Esophagus (tissue), 2 donors: ENCODE measurements around the gene FBN3. TPM values are rescaled to one million over a fixed set of nuclear protein-coding genes. Genes with fewer than 3 reads are reported as not detected.

Source experiments
- H3K27ac ChIP-seq, 2 donors: one replicate each; pipeline ENCODE4 v1.5.1; 2013; ENCODE audit warnings: low read depth in 2 of 2, mild to moderate bottlenecking in 2 of 2, inconsistent platforms in 1 of 2, low read length in 1 of 2, moderate library complexity in 1 of 2
- H3K27me3 ChIP-seq, 2 donors: one replicate each; pipeline ENCODE4 v1.6.1; 2013; ENCODE audit warnings: low read length in 2 of 2, control low read depth in 1 of 2, mild to moderate bottlenecking in 1 of 2; ENCODE audit not compliant: insufficient read depth in 2 of 2, control insufficient read depth in 1 of 2
- H3K36me3 ChIP-seq, 2 donors: one replicate each; pipeline ENCODE4 v1.6.1; 2013; ENCODE audit warnings: low read length in 1 of 2; ENCODE audit not compliant: control insufficient read depth in 2 of 2, insufficient read depth in 2 of 2
- H3K4me1 ChIP-seq, 2 donors: one replicate each; pipeline ENCODE4 v1.6.1; 2013; ENCODE audit warnings: low read length in 1 of 2; ENCODE audit not compliant: control insufficient read depth in 2 of 2, insufficient read depth in 2 of 2
- H3K4me3 ChIP-seq, 2 donors: one replicate each; pipeline ENCODE4 v1.5.1; 2013; ENCODE audit warnings: low read length in 2 of 2, mild to moderate bottlenecking in 2 of 2, low read depth in 1 of 2, moderate library complexity in 1 of 2
- H3K9me3 ChIP-seq, 2 donors: one replicate each; pipeline ENCODE4 v1.6.1; 2013; ENCODE audit warnings: mild to moderate bottlenecking in 2 of 2, low read depth in 1 of 2, low read length in 1 of 2, moderate library complexity in 1 of 2; ENCODE audit not compliant: control insufficient read depth in 2 of 2, insufficient read depth in 1 of 2
- WGBS, 2 donors: extraction: QIAGEN DNeasy Blood & Tissue Kit; methylation state at CpG; one replicate each; pipeline ENCODE4 v1.1.7; 2013; 5-methylcytosine and 5-hydroxymethylcytosine counted together
- polyA plus RNA-seq, 2 donors: library from polyadenylated mRNA; stranded (reverse); fragments of 200-250 nt; gene quantifications; one replicate each; pipeline ENCODE4 v1.2.3, GENCODE V29; 2013
- donor health status: healthy with polysubstance abuse.
- donor health status: Bipolar disorder and iron deficiency.

Gene FBN3
- polyA plus RNA-seq, 2 donors = under 0.01 to 0.02 TPM

- H3K27me3 ChIP-seq = no peaks in the 10 kb centered on the region
- no peak overlapping the region for H3K4me3 ChIP-seq
- no peaks in the 10 kb centered on the region for H3K36me3 ChIP-seq
- no peak overlapping the region for H3K27ac ChIP-seq
- no peaks in the 10 kb centered on the region for H3K4me1 ChIP-seq
- H3K9me3 ChIP-seq = no peaks in the 10 kb centered on the region
- WGBS, 2 donors = 76 to 89% methylated on average over 18 to 21 of the region's 21 CpGs
Observed at GRCh38 chr19:8141726-8142512, 7.5 kb downstream of the FBN3 start.

GRCh38 chr19:8138201-8138600 lies 11.2 kb downstream of the FBN3 start:
- H3K27ac ChIP-seq = no peak overlapping the region
- no peaks in the 10 kb centered on the region for H3K4me1 ChIP-seq
- H3K36me3 ChIP-seq = no peaks in the 10 kb centered on the region
- H3K4me3 ChIP-seq = no peak overlapping the region
- no peaks in the 10 kb centered on the region for H3K27me3 ChIP-seq
- no peaks in the 10 kb centered on the region for H3K9me3 ChIP-seq
- 92 to 96% methylated on average over 17 of the region's 17 CpGs for WGBS, 2 donors

- 88 to 100% methylated on average over 1 of the region's 1 CpG for WGBS, 2 donors
- Histone ChIP-seq H3K4me1 (no peaks in the 10 kb centered on the region), H3K36me3 (no peaks in the 10 kb centered on the region), H3K27ac (no peak overlapping the region), H3K9me3 (no peaks in the 10 kb centered on the region), H3K27me3 (no peaks in the 10 kb centered on the region), H3K4me3 (no peak overlapping the region)
Observed at GRCh38 chr19:8137425-8137824, 12.0 kb downstream of the FBN3 start.

GRCh38 chr19:8135946-8136618 lies 13.3 kb downstream of the FBN3 start:
- 88 to 90% methylated on average over 31 to 32 of the region's 32 CpGs for WGBS, 2 donors

GRCh38 chr19:8132858-8133458 lies 16.4 kb downstream of the FBN3 start:
- Histone ChIP-seq H3K36me3 (no peaks in the 10 kb centered on the region), H3K4me1 (no peaks in the 10 kb centered on the region), H3K27ac (no peak overlapping the region), H3K4me3 (no peak overlapping the region), H3K27me3 (no peaks in the 10 kb centered on the region), H3K9me3 (no peaks in the 10 kb centered on the region)
- WGBS, 2 donors = 77 to 78% methylated on average over 20 of the region's 20 CpGs

More at GRCh38 chr19:8135946-8136618, 13.3 kb downstream of the FBN3 start:
- no peaks in the 10 kb centered on the region for H3K9me3 ChIP-seq
- no peaks in the 10 kb centered on the region for H3K4me1 ChIP-seq
- no peaks in the 10 kb centered on the region for H3K36me3 ChIP-seq
- H3K27me3 ChIP-seq = no peaks in the 10 kb centered on the region
- H3K4me3 ChIP-seq = no peak overlapping the region
- H3K27ac ChIP-seq = no peak overlapping the region

- WGBS, 2 donors = 70 to 76% methylated on average over 25 to 26 of the region's 26 CpGs
- no peak overlapping the region for H3K27ac ChIP-seq
Observed at GRCh38 chr19:8131517-8131916, 17.9 kb downstream of the FBN3 start.

GRCh38 chr19:8129061-8129618 lies 20.3 kb downstream of the FBN3 start:
- H3K27ac ChIP-seq = no peak overlapping the region
- H3K4me3 ChIP-seq = no peak overlapping the region
- 59 to 60% methylated on average over 20 of the region's 20 CpGs for WGBS, 2 donors
- H3K36me3 ChIP-seq = no peaks in the 10 kb centered on the region
- H3K27me3 ChIP-seq = no peaks in the 10 kb centered on the region
- no peaks in the 10 kb centered on the region for H3K9me3 ChIP-seq
- H3K4me1 ChIP-seq = no peaks in the 10 kb centered on the region

More at GRCh38 chr19:8131517-8131916, 17.9 kb downstream of the FBN3 start:
- no peaks in the 10 kb centered on the region for H3K27me3 ChIP-seq
- no peaks in the 10 kb centered on the region for H3K4me1 ChIP-seq
- H3K4me3 ChIP-seq = no peak overlapping the region
- H3K9me3 ChIP-seq = no peaks in the 10 kb centered on the region
- no peaks in the 10 kb centered on the region for H3K36me3 ChIP-seq

GRCh38 chr19:8128551-8128950 lies 20.8 kb downstream of the FBN3 start:
- Histone ChIP-seq H3K9me3 (no peaks in the 10 kb centered on the region), H3K36me3 (no peaks in the 10 kb centered on the region), H3K27ac (no peak overlapping the region), H3K27me3 (no peaks in the 10 kb centered on the region), H3K4me1 (no peaks in the 10 kb centered on the region), H3K4me3 (no peak overlapping the region)
- 85 to 92% methylated on average over 8 of the region's 8 CpGs for WGBS, 2 donors

- Histone ChIP-seq H3K9me3 (no peaks in the 10 kb centered on the region), H3K4me1 (no peaks in the 10 kb centered on the region), H3K27ac (no peak overlapping the region), H3K4me3 (no peak overlapping the region), H3K27me3 (no peaks in the 10 kb centered on the region), H3K36me3 (no peaks in the 10 kb centered on the region)
- WGBS, 2 donors = 73 to 74% methylated on average over 8 of the region's 8 CpGs
Observed at GRCh38 chr19:8127311-8127710, 22.1 kb downstream of the FBN3 start.
